ENCODE measurements around the gene DAB2IP.

DAB2IP gene

DNA sequence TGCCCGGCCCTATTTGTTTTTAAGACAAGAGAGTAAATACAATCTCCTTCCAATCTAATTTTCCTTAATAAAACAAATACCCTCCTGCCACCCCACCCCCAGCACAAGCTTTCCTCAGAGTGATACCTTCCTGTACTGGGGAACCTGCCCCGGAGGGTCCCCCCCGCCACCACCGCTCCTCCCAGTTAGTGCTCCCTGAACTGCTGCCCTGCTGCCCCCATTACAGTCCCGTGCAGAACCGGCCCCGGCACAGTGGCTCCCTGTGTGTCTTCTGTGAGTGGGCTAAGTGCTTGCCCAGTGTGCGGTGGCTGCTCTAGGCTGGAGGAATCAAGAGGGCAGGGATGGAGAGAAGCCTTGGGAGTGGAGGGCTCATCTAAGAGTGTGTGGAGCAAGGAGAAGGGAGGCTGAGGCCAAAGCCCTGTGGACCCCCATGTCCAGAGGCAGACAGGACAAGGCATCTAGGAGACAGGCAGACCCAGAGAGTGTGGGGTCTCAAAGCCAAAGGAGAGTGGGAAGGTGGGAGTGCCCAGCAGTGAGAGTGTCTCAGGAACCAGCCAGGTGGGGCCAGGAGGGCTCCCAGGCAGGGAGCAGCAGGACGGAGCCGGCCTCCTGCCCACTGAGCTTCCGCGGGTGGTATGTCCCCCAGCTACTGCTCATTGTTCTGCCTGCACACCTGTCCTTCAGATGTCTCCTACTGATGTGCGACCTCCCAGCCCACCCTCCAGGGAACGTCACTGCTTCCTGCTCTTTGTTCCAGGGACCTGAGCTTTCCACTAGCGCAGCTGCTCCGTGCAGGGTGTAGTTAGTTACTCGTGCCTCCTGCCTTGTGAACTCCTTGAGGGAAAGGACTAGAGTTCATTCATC lies 129.0 kb downstream of the DAB2IP start:
- H3K79me1 ChIP-seq (replicated peaks; ENCODE audit: low read length, poor library complexity, severe bottlenecking) = peaks cover 18% of the 10 kb centered on the region
- H3K27ac ChIP-seq (ENCODE audit: low read length, poor library complexity, severe bottlenecking) = no peak overlapping the region
- H2BK5ac ChIP-seq (ENCODE audit: low read depth, low read length, poor library complexity, severe bottlenecking) = no peak overlapping the region
- H3K18ac ChIP-seq (ENCODE audit: low read depth in 1 of 2, low read length in 2 of 2) = no peak overlapping the region
- H3K9me3 ChIP-seq (ENCODE audit: control insufficient read depth, low read length) = peaks cover 11% of the 10 kb centered on the region
- H2BK15ac ChIP-seq (ENCODE audit: low read depth, poor library complexity, severe bottlenecking) = no peak overlapping the region
- H3K9ac ChIP-seq (ENCODE audit: low read length) = no peak overlapping the region
- H3K4me1 ChIP-seq (ENCODE audit: control insufficient read depth, insufficient read depth, low read depth, low read length) = peaks cover 14% of the 10 kb centered on the region
- H4K91ac ChIP-seq (ENCODE audit: low read length) = peak overlapping the region; percentile 21
- H4K8ac ChIP-seq (ENCODE audit: low read length) = no peak overlapping the region
- H2BK120ac ChIP-seq (ENCODE audit: low read depth, low read length) = no peak overlapping the region
- no peak overlapping the region for H3K23ac ChIP-seq (ENCODE audit: low read length in 2 of 2)
- peak overlapping the region in 1 of 2 experiments; percentile 58 for H3K14ac ChIP-seq (ENCODE audit: low read length in 2 of 2)
- H2BK12ac ChIP-seq (ENCODE audit: low read length in 2 of 2) = no peak overlapping the region
- H3K27me3 ChIP-seq (ENCODE audit: control insufficient read depth in 1 of 2, insufficient read depth in 1 of 2, low read length in 2 of 2) = no peaks in the 10 kb centered on the region
- H3K4me2 ChIP-seq (ENCODE audit: low read length, poor library complexity, severe bottlenecking) = no peak overlapping the region
- no peak for DNase-seq
- no peak overlapping the region for H2AFZ ChIP-seq (ENCODE audit: low read depth, low read length)
- H2AK5ac ChIP-seq (ENCODE audit: low read length, severe bottlenecking) = no peak overlapping the region
- WGBS = 96% methylated on average over 17 of the region's 17 CpGs
- no peak overlapping the region for H3K4ac ChIP-seq (ENCODE audit: low read depth in 1 of 2, low read length in 2 of 2)
- H3K36me3 ChIP-seq (ENCODE audit: control insufficient read depth in 1 of 2, insufficient read depth in 2 of 2, low read depth in 1 of 2, low read length in 2 of 2) = peaks cover 42 to 63% of the 10 kb centered on the region in 2 experiments
- no peak overlapping the region for H3K4me3 ChIP-seq (ENCODE audit: insufficient read depth in 1 of 2, low read depth in 1 of 2, low read length in 2 of 2)

- no peaks in the 10 kb centered on the region for H3K27me3 ChIP-seq (ENCODE audit: control insufficient read depth in 1 of 2, insufficient read depth in 1 of 2, low read length in 2 of 2)
- peaks cover 36 to 63% of the 10 kb centered on the region in 2 experiments for H3K36me3 ChIP-seq (ENCODE audit: control insufficient read depth in 1 of 2, insufficient read depth in 2 of 2, low read depth in 1 of 2, low read length in 2 of 2)
- DNase-seq = no peak
- no peak overlapping the region for H3K4me2 ChIP-seq (ENCODE audit: low read length, poor library complexity, severe bottlenecking)
- H4K8ac ChIP-seq (ENCODE audit: low read length) = no peak overlapping the region
- H3K9me3 ChIP-seq (ENCODE audit: control insufficient read depth, low read length) = peaks cover 11% of the 10 kb centered on the region
- no peak overlapping the region for H3K4ac ChIP-seq (ENCODE audit: low read depth in 1 of 2, low read length in 2 of 2)
- peaks cover 18% of the 10 kb centered on the region for H3K79me1 ChIP-seq (replicated peaks; ENCODE audit: low read length, poor library complexity, severe bottlenecking)
- no peak overlapping the region for H2BK5ac ChIP-seq (ENCODE audit: low read depth, low read length, poor library complexity, severe bottlenecking)
- no peak overlapping the region for H2BK12ac ChIP-seq (ENCODE audit: low read length in 2 of 2)
- H2BK120ac ChIP-seq (ENCODE audit: low read depth, low read length) = no peak overlapping the region
- H3K23ac ChIP-seq (ENCODE audit: low read length in 2 of 2) = no peak overlapping the region
- 95% methylated on average over 7 of the region's 8 CpGs for WGBS
- no peak overlapping the region for H4K91ac ChIP-seq (ENCODE audit: low read length)
- H3K9ac ChIP-seq (ENCODE audit: low read length) = no peak overlapping the region
- peaks cover 14% of the 10 kb centered on the region for H3K4me1 ChIP-seq (ENCODE audit: control insufficient read depth, insufficient read depth, low read depth, low read length)
- H2AFZ ChIP-seq (ENCODE audit: low read depth, low read length) = no peak overlapping the region
- H3K4me3 ChIP-seq (ENCODE audit: insufficient read depth in 1 of 2, low read depth in 1 of 2, low read length in 2 of 2) = no peak overlapping the region
- H3K27ac ChIP-seq (ENCODE audit: low read length, poor library complexity, severe bottlenecking) = no peak overlapping the region
- H3K14ac ChIP-seq (ENCODE audit: low read length in 2 of 2) = no peak overlapping the region
- H3K18ac ChIP-seq (ENCODE audit: low read depth in 1 of 2, low read length in 2 of 2) = no peak overlapping the region
- H2BK15ac ChIP-seq (ENCODE audit: low read depth, poor library complexity, severe bottlenecking) = no peak overlapping the region
- H2AK5ac ChIP-seq (ENCODE audit: low read length, severe bottlenecking) = no peak overlapping the region
These were observed 129.7 kb downstream of the DAB2IP start for GRCh38 chr9:121781145-121781548.

DNA sequence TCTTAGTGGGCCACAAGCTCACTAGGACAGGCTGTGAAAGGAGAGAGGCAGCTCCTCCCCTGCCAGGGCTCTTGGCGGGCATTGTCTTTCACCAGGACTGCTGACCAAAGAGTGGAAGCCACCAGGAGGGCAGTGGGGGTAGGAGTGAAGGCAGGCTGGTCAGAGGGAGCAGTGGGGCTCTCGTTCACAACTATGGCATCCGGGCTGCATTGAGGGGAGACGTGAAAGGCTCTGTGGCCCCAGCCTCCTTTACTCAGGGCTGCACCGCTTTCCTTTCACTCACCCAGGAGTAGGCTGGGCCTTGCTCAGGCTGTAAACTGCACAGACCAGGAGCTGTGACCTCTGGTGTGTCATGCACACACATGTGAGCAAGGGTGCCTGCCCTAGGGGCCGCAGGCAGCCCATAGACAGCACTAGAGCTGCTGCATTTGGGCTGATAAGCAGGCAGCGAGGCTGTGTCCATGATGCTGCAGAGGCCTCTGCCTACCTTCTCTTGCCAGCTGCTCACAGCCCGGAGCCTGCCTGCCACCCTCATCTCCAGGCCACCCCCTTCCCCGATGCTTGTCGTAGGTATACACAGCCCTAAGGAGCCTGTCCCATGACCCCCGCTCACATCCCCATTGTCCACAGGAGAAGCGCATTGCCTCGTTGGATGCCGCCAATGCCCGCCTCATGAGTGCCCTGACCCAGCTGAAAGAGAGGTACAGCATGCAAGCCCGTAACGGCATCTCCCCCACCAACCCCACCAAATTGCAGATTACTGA lies 130.4 kb downstream of the DAB2IP start:
- Histone ChIP-seq H3K79me1 (replicated peaks; ENCODE audit: low read length, poor library complexity, severe bottlenecking) (peaks cover 13% of the 10 kb centered on the region), H2AFZ (ENCODE audit: low read depth, low read length) (no peak overlapping the region), H3K4me1 (ENCODE audit: control insufficient read depth, insufficient read depth, low read depth, low read length) (peaks cover 15% of the 10 kb centered on the region), H3K18ac (ENCODE audit: low read depth in 1 of 2, low read length in 2 of 2) (no peak overlapping the region), H2BK15ac (ENCODE audit: low read depth, poor library complexity, severe bottlenecking) (no peak overlapping the region), H4K91ac (ENCODE audit: low read length) (no peak overlapping the region), H3K9me3 (ENCODE audit: control insufficient read depth, low read length) (peaks cover 11% of the 10 kb centered on the region), H3K9ac (ENCODE audit: low read length) (no peak overlapping the region), H3K23ac (ENCODE audit: low read length in 2 of 2) (no peak overlapping the region), H2BK120ac (ENCODE audit: low read depth, low read length) (no peak overlapping the region), H3K4ac (ENCODE audit: low read depth in 1 of 2, low read length in 2 of 2) (no peak overlapping the region), H2AK5ac (ENCODE audit: low read length, severe bottlenecking) (no peak overlapping the region), H3K4me2 (ENCODE audit: low read length, poor library complexity, severe bottlenecking) (no peak overlapping the region), H3K14ac (ENCODE audit: low read length in 2 of 2) (no peak overlapping the region), H2BK5ac (ENCODE audit: low read depth, low read length, poor library complexity, severe bottlenecking) (no peak overlapping the region), H3K36me3 (ENCODE audit: control insufficient read depth in 1 of 2, insufficient read depth in 2 of 2, low read depth in 1 of 2, low read length in 2 of 2) (peaks cover 28 to 63% of the 10 kb centered on the region in 2 experiments), H3K4me3 (ENCODE audit: insufficient read depth in 1 of 2, low read depth in 1 of 2, low read length in 2 of 2) (no peak overlapping the region), H2BK12ac (ENCODE audit: low read length in 2 of 2) (no peak overlapping the region), H3K27ac (ENCODE audit: low read length, poor library complexity, severe bottlenecking) (no peak overlapping the region), H3K27me3 (ENCODE audit: control insufficient read depth in 1 of 2, insufficient read depth in 1 of 2, low read length in 2 of 2) (no peaks in the 10 kb centered on the region), H4K8ac (ENCODE audit: low read length) (no peak overlapping the region)
- DNase-seq = no peak
- 95% methylated on average over 17 of the region's 17 CpGs for WGBS

- no peak overlapping the region for H2AFZ ChIP-seq (ENCODE audit: low read depth, low read length)
- no peak overlapping the region for H3K27ac ChIP-seq (ENCODE audit: low read length, poor library complexity, severe bottlenecking)
- peak overlapping the region; percentile 15 for H4K91ac ChIP-seq (ENCODE audit: low read length)
- H2BK120ac ChIP-seq (ENCODE audit: low read depth, low read length) = no peak overlapping the region
- H2AK5ac ChIP-seq (ENCODE audit: low read length, severe bottlenecking) = no peak overlapping the region
- no peak overlapping the region for H3K4me2 ChIP-seq (ENCODE audit: low read length, poor library complexity, severe bottlenecking)
- H2BK15ac ChIP-seq (ENCODE audit: low read depth, poor library complexity, severe bottlenecking) = no peak overlapping the region
- no peak overlapping the region for H3K9ac ChIP-seq (ENCODE audit: low read length)
- H2BK5ac ChIP-seq (ENCODE audit: low read depth, low read length, poor library complexity, severe bottlenecking) = no peak overlapping the region
- peaks cover 21 to 62% of the 10 kb centered on the region in 2 experiments for H3K36me3 ChIP-seq (ENCODE audit: control insufficient read depth in 1 of 2, insufficient read depth in 2 of 2, low read depth in 1 of 2, low read length in 2 of 2)
- no peak overlapping the region for H3K23ac ChIP-seq (ENCODE audit: low read length in 2 of 2)
- no peak for DNase-seq
- peaks cover 13% of the 10 kb centered on the region for H3K79me1 ChIP-seq (replicated peaks; ENCODE audit: low read length, poor library complexity, severe bottlenecking)
- no peak overlapping the region for H2BK12ac ChIP-seq (ENCODE audit: low read length in 2 of 2)
- no peaks in the 10 kb centered on the region for H3K27me3 ChIP-seq (ENCODE audit: control insufficient read depth in 1 of 2, insufficient read depth in 1 of 2, low read length in 2 of 2)
- no peak overlapping the region for H3K18ac ChIP-seq (ENCODE audit: low read depth in 1 of 2, low read length in 2 of 2)
- H3K4ac ChIP-seq (ENCODE audit: low read depth in 1 of 2, low read length in 2 of 2) = no peak overlapping the region
- H3K4me1 ChIP-seq (ENCODE audit: control insufficient read depth, insufficient read depth, low read depth, low read length) = peaks cover 15% of the 10 kb centered on the region
- peaks cover 11% of the 10 kb centered on the region for H3K9me3 ChIP-seq (ENCODE audit: control insufficient read depth, low read length)
- H4K8ac ChIP-seq (ENCODE audit: low read length) = no peak overlapping the region
- no peak overlapping the region for H3K4me3 ChIP-seq (ENCODE audit: insufficient read depth in 1 of 2, low read depth in 1 of 2, low read length in 2 of 2)
- WGBS = 97% methylated on average over 17 of the region's 17 CpGs
- H3K14ac ChIP-seq (ENCODE audit: low read length in 2 of 2) = no peak overlapping the region
These were observed 131.2 kb downstream of the DAB2IP start for GRCh38 chr9:121782514-121783110.
